Prostate gland (tissue), 1 donor: Measurements from ENCODE around the gene CES3.

Experiments used
- POLR2A ChIP-seq: fragments of 450-650 bp; IDR thresholded peaks from one replicate; pipeline ENCODE4 v1.6.1; 2016; ENCODE audit warnings: antibody characterized with exemption, mild to moderate bottlenecking
- POLR2AphosphoS5 ChIP-seq: sonication (generic); formaldehyde crosslinking; IDR thresholded peaks from one replicate; pipeline ENCODE4 v1.6.1; 2017; ENCODE audit warnings: antibody characterized with exemption

- TF ChIP-seq POLR2AphosphoS5 (no peak), POLR2A (no peak)
These were observed 11.9 kb downstream of the CES3 start for GRCh38 chr16:66972983-66973382.
